K562 treated with DMSO at 1 percent for 24 hours (cell line): ENCODE results near the gene GATB. TPM values are rescaled to one million over a fixed set of nuclear protein-coding genes. Genes with fewer than 3 reads are reported as not detected.

ENCODE experiments used
- total RNA-seq: library from RNA; unstranded; fragments of 300-600 nt; gene quantifications from 2 replicates; pipeline ENCODE4 v1.2.3, GENCODE V29; 2022; ENCODE audit warnings: low read depth; ENCODE audit not compliant: insufficient read depth

GATB gene, protein sequence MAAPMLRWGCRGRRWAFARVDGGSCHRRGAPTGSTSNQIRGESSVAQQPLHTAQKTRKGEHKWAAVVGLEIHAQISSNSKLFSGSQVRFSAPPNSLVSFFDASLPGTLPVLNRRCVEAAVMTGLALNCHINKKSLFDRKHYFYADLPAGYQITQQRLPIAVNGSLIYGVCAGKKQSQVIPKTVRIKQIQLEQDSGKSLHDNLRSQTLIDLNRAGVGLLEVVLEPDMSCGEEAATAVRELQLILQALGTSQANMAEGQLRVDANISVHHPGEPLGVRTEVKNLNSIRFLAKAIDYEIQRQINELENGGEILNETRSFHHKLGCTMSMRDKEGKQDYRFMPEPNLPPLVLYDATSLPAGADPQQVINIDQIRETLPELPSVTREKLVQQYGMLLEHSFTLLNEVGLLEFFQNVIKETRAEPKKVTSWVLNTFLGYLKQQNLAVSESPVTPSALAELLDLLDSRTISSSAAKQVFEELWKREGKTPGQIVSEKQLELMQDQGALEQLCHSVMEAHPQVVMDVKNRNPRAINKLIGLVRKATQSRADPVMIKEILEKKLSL
- 10.6 and 12.6 TPM in 2 replicates for total RNA-seq

DNA sequence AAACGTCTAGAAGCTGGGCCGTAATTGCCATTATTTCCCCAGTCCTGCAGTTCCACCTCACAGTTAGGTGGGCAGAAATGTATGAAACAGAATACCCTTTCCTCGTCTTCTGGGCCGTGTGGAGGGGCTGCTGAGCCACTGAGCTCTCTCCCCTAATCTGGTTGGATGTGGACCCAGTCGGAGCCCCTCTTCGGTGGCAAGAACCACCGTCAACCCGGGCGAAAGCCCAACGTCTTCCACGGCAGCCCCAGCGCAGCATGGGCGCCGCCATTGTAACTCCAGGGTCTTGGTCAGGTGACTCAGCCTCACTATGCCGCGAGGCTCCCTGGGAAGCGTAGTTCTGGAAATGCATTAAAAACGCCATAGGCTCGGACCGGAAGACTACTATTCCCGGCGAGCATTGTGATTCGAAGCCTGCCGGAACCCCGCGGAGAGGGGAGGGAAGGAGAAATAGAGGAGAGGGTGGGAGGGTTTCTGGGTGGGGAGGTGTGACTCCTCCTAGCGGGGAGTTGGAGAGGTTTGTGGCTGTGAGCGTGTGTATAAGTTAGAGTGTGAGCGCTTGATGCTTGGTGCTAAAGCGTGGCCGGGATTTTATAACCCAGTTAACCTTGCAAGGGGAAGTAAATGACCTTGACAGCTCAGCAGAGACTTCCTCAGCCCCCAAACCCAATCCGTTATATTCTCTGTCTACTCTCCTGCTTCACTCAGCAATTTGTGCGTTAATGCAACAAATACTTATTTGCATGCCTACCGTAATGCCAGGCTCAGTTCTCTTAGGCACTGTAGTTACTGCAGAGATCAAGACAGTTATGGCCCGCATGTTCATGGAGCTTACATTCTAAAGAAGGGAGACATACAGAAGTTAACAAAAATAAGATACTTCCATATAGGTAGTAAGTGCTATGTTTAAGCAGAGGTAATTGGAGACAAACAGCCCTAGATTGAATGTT lies at the start of gene GATB:
TSS of gene GATB (minus strand) at position 296 of the 950 bp plus-strand sequence. CDS start at position 271, 25 bp downstream.

